ENCODE results near the gene TLX2.
"Not testable (repeated sequence)": the region's sequence is repeated elsewhere in the genome, so short reads cannot be mapped to it uniquely, and the experiment has no call there.

Gene TLX2

DNA sequence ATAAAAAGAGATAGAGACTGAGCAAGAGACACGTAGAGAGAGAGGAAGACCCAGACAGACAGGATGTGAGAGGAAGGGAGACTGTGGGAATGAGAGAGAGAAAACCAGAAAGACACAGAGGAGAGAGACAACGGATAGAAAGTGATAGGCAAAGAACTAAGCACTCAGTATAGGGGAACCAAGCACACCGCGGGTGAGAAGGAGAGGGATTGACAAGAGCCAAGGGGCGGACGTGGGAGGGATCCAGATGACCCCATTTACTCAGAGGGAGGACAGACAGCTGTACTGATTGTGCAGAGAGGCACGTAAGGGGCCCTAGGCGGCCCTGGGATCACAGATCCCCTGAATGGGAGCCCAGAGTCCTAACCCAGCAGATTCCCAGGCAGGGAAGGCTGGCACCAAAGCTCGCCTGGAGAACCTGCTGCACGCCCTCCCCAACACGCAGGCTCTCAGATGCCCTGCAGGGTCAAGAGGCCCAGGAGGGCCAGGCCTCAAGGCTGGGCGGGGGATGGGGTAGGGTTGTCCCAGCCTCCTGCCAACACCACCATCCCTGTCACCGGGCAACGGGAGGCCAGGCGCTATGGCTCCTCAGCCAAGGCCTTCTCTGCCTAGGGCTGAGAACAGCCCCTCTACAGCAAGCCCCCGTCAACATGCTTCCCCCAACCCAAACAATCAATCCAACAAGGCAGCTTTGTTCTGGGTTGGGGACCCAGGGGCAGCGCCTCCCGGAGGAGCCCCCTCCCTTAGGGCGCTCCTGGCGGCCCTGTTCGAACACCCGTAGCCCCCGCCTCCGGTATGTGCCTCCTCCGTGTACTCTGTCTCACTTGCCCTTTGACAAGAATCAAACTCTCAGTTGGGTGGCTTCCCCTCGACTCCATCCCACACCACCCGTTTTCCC is 38.9 kb downstream of the TLX2 start:
- FAIRE-seq (peak; percentile 33), DNase-seq (ENCODE audit: insufficient read length, low spot score) (no peak)

DNA sequence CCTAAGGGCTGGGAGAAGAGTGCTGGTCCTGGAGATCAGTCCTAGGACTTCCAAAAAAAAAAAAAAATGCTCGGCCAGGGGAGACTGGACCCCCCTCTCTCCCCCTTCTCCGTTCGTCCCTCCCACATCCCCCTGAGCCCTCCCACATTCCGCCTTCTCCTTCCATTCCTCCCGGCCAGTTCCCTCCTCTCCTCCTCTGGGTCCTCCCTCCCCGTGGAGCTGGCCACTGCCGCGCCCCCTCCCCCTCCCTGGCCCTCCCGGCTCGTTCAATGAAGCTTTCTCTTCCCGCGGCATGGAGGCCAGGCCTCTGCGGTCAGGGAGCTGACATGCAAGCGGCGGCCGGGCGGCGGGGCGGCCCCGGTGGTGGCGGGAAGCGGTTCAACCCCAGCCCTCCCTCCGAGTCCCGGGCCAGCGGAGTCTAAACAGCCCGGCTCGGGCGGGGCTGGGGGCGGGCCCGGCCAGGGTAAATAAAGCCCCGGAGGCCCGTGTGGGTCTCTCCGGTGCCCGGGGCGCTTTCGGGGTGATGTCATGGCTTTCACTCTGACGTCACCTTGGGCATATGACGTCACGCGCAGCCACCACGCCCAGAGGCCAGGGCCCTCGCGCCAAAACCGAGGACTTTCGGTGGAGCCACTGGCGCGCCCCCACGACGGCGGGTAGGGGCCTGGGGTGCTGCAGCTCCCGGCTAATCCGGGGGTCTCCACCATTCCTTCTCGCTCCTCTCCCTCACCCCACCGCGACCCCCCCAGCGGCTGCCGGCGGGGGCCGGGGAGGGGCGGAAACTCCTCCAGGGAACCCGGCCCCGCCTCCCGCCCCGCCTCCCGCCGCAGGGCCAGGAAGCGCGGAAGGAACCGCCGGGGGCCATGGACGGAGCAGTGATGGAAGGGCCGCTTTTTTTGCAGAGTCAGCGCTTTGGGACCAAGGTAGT is 39.9 kb downstream of the TLX2 start, which contains the start of the genes DOK1 and LOXL3:
TSS of gene DOK1 (plus strand) at position 829 of the 928 bp plus-strand sequence. CDS start at position 864, 35 bp downstream.
TSS of gene LOXL3 (minus strand) at position 51 of the 928 bp plus-strand sequence. CDS start 1,308 bp downstream, outside the sequence.
- peak; percentile 94 for DNase-seq (ENCODE audit: insufficient read length, low spot score)
- peak; percentile 66 for FAIRE-seq

DNA sequence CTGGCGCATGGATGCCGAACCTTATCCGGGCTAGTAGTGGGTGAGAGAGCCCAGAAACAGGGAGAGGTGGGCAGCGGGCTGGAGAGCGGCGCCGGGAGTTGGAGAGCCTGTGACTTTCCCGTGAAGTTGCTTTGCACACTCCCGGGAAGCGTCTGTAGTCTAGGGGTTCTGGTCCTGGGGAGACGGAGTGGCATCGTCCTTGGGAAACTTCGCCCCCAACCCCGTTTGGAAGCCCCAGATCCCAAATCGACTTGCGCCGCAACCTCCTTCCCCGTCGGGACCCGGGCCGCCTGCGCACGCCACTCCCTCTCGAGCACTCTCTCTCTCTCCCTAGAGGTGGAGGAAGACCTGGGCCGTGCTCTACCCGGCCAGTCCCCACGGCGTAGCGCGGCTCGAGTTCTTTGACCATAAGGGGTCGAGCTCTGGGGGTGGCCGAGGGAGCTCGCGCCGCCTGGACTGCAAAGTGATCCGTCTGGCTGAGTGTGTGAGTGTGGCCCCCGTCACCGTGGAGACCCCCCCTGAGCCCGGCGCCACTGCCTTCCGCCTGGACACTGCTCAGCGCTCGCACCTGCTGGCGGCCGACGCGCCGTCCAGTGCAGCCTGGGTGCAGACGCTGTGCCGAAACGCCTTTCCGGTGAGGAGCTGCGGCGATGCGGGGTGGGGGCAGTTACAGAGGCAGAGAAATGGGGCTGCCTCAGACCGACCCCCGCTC is 40.7 kb downstream of the TLX2 start:
- DNase-seq (ENCODE audit: insufficient read length, low spot score) (peak; percentile 65), FAIRE-seq (peak; percentile 81)

DNA sequence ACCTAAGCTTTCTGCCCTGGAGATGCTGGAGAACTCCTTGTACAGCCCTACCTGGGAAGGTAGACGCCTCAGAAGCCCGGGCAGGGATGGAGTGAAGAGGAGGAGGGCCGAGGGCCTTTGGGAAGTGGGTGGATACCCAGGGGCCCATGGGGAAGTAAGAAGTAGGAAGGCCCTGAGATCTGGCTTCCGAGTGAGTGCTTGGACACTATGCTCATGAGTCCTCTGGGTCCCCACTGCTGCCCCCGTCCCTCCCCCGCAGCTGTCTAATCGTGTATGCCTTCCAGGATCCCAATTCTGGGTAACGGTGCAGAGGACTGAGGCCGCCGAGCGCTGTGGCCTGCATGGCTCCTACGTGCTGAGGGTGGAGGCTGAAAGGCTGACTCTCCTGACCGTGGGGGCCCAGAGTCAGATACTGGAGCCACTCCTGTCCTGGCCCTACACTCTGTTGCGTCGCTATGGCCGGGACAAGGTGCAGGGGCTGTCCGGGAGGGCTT is 41.4 kb downstream of the TLX2 start:
- DNase-seq (ENCODE audit: insufficient read length, low spot score) (no peak), FAIRE-seq (no peak)

DNA sequence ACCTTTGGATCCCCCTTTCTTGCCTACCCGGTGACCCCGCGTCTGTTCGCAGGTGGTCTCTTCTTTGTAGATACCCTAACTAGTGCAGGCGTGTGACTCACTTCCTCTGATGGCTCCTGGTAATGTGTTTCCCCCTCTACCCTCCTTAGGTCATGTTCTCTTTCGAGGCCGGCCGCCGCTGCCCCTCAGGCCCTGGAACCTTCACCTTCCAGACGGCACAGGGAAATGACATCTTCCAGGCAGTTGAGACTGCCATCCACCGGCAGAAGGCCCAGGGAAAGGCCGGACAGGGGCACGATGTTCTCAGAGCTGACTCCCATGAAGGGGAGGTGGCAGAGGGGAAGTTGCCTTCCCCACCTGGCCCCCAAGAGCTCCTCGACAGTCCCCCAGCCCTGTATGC is 41.9 kb downstream of the TLX2 start:
- no peak for FAIRE-seq
- DNase-seq (ENCODE audit: insufficient read length, low spot score) = no peak

DNA sequence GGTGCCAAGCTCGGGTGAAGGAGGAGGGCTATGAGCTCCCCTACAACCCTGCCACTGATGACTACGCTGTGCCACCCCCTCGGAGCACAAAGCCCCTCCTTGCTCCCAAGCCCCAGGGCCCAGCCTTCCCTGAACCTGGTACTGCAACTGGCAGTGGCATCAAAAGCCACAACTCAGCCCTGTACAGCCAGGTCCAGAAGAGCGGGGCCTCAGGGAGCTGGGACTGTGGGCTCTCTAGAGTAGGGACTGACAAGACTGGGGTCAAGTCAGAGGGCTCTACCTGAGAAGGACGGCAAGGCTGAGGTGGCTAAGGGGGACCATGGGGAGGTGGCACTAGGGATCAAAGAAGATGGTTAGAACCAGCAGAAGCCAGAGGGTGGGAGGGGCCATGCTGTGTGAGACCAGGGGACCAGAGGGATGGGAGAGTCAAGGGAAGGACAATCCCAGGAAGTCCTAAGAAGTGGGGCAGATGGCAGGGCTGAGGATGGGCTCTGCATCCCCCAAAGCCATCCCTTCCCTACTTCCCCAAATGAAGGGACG is 42.7 kb downstream of the TLX2 start:
- DNase-seq (ENCODE audit: insufficient read length, low spot score) (no peak), FAIRE-seq (no peak)

DNA sequence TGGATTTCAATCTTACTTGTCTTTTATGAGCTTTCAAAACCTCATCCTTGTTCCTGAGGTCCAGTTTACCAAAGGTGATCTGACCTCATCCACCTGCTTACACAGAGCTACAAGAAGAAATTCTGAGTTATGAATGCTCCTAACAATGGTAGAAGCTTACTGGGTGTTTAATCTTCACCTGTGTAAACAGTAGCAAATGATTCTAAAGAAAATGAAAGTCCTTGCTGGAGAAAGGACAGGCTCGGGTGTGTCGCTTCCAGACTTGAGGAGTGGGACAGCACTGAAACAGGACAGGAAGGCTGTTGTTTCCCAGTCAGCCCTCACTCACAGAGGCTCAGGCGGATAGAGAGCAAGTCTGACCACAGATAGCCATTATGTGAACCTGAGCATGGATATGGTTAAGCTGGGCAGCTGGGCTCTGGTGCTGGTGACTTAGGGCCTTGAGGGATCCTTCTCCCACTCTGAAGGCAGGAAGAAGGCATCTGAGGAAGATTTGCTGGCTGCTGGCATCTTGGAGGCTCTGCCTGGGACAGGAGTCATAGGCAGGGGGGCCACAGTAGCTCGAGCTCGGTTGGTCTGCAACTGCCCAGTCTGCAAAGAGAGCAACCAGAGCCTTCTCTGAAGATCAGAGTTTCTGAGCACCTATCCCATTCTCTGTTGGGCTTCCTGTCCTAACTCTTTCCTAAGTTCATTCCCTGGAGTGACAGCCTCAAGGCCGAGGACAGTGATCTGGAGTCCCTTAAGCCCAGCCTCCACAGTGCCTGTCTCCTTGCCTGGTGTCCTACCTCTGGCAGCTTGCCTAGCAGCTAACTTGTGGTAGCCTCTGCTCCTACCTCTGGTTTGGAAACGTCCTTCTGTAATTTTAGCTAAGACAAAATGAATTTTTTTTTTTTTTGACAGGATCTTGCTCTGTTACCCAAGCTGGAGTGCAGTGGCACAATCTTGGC is 44.3 kb downstream of the TLX2 start:
- DNase-seq (ENCODE audit: insufficient read length, low spot score) = no peak
- no peak for FAIRE-seq

DNA sequence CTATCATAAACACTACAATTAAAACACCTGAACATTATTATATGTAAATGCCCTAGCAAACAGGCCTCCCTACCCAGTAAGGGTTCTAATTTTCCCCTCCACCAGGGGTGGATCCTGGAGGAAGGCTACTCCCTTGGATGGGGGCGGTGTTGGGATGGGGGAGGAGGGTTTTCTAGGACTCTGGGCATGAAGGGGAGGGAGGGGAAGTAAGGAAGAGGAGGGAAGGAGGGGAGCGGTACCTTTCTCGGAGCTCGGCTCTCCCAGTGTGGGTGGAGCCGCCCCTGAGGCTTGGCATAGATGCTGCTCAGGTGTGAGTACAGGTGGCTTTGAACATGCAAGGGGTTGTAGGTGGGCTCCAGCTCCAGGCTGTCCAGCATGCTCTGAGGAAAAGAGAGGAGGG is 45.7 kb downstream of the TLX2 start:
- FAIRE-seq = no peak
- no peak for DNase-seq (ENCODE audit: insufficient read length, low spot score)

DNA sequence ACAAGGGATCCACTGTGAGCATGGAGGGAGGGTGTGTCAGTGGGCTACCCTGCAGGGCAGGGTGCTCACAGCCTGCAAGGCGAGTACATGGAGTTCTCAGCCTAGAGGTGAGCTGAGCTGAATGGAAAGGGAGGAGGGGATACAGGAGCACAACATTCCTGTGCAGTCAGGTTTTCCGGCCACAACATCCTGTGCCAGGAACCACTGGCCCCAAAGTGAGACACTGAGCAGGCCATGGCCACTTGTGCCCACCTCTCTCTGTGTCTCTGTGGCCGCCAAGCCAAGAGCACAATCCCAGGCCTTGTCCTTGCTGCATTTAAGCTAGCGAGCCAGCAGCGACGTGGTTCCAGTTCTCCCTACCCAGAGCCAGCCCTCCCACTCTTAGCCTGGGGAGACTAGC is 46.3 kb downstream of the TLX2 start:
- no peak for DNase-seq (ENCODE audit: insufficient read length, low spot score)
- FAIRE-seq = peak; percentile 20

DNA sequence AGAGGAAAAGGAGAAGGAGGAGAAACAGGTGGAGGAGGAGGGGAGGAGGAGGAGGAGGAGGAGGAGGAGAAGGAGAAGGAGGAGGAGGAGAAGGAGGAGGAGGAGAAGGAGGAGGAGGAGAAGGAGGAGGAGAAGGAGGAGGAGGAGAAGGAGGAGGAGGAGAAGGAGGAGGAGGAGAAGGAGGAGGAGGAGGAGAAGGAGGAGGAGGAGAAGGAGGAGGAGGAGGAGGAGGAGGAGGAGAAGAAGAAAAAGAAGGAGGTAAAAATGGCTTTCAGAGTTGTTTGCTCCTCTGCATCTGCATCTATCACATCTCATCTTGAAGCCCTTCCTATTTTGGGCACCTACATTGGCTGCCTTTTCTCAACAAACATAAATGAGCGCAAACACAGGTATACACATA is 46.8 kb downstream of the TLX2 start:
- not testable (repeated sequence) for FAIRE-seq

DNA sequence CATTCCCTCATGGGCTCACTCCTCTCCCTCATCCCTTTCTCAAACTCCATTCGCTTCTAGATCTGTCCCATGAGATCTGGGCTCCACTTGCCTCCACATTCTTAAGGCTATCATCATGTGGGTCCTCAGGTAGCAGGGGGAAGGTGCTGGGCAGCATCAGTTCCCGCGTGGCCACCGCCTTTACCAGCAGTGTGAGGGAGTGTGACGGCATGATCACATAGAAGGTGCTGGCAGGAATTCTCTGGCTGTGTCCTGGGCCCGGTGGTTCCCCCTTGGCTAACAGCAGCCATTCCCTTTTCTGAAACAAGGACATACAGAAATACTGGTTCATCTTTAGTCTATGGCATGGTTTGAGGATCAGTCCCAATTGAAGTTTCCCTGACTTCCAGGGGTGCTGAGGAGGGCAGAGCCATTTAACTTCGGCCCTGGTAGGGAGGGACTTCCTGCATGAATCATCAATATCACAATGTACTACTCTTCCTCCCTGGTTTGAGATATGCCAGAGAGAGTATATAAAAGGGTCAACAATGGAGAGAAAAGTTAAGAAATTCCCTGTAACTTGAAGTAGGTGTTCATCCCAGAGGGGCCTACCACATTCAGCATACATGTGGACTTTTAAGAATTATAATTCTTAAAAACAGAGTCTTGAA is 48.0 kb downstream of the TLX2 start:
- DNase-seq (ENCODE audit: insufficient read length, low spot score) = no peak
- FAIRE-seq = peak; percentile 52

More for the DNA sequence above, 46.8 kb downstream of the TLX2 start:
- DNase-seq (ENCODE audit: insufficient read length, low spot score) = not testable (repeated sequence)

DNA sequence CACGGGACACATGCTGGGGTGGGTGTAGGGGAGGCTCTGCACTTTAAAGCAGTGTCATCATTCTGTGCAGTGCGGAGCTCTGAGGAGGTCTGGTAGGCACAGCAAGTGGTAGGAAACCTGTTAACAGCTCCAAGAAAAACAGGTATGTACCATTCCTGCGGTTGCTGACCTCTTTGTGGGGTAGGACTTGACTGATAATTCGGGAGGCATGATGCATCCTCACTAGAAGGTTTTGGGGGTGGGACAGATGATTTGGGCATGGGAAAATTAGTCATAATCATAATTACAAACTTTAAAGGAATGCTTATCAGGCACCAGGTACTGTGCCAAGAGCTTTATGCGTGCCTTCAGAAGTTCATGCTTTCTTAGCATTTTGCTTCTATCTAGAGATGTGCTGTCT is 50.0 kb downstream of the TLX2 start:
- DNase-seq (ENCODE audit: insufficient read length, low spot score) (no peak), FAIRE-seq (no peak)

DNA sequence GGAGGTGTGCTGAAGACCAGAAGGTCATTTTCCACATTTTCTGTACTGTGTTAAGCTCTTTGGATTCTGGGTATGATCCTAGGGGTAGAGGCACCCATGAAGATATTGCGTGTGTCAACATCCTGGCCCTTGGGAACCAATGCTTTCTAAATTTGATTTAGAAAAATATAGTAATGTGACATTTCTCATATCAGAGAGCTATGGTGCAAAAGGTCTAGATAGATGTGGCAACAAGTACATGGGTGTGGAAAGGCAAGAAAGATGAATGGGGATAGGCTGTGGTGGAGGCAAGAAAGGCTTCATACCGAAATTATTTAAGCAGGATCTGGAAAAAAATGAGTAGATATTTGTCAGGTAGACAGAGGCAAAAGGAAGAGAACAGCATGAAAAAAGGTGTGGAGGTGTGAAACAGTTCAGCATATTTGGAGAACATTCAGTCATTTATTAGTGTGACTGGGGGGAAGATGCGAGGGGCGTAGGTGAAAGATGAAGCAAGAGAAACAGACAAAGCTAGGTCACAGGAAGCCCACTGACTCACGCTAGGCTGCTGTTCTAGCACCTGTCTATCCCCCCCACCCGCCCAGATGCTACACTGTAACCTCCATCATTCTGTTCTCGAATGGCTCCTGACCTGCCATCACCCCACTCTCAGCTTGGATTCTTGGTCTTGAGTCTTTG is 52.0 kb downstream of the TLX2 start:
- DNase-seq (ENCODE audit: insufficient read length, low spot score) = no peak
- FAIRE-seq = no peak

DNA sequence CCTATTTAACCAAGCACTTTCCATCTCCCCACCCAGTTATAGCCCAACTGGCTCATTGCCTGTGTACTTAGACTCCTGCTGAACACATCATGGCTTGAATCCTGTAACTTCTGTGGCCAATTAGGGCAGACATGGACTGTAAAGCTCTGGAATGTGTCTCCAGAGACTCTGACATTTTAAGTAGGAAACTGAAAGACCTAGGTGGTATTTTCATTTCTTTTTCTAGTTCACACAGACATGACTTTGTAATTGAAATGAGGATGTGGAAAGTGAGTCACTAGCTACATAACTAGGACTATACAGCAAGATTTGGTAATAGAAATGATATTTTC is 52.5 kb downstream of the TLX2 start:
- DNase-seq (ENCODE audit: insufficient read length, low spot score) = no peak

More for the DNA sequence above, 52.5 kb downstream of the TLX2 start:
- FAIRE-seq = no peak
